GM19372 (cell line): Measurements from ENCODE around the gene HAPLN1.

ENCODE experiments used
- ATAC-seq: cut with Tn5 transposase; IDR thresholded peaks from one replicate; pipeline ENCODE4 v1.9.1; 2021; ENCODE audit warnings: mild to moderate bottlenecking, low read depth, moderate library complexity; ENCODE audit not compliant: unreplicated experiment

Gene HAPLN1

DNA sequence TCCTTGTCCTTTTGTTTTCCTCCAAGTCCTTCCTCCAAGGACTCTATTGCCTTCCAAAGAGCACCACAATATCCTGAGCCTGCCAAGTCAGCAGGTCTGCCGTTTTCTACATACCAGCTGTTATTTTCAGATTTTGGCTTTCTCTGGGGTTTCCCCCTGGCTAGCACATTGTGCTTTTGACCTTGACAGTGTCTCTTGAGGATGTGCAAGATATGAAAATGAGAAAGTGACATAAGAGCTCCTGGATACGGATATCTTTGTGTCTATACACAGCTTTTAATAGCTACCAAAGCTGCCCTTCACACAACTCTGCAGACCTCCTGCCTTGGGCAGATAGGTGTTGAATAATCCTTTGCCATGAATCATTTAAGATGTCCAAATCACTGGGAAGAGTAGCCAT, 67.0 kb downstream of the HAPLN1 start:
- ATAC-seq = no peak

- no peak for ATAC-seq
Measured at GRCh38 chr5:83645936-83646335, 74.7 kb downstream of the HAPLN1 start.

DNA sequence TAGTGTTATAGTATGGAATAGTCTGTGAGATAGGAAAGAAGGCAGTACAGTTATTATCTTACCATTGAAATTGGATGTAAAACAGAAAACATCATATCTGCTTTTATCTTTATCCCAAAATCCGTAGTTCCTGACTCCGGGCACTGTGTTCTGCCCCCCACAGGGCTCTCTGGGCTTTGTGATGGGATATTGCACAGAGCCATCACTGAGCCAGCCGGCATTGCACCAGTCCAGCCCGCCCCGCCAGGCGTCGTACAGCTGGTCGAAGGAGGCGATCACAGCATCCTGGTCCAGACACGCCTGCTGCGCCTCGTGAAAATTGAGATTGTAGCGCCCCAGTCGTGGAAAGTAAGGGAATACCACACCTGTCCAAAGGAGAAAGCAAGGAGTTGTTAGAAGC, 76.4 kb downstream of the HAPLN1 start:
- ATAC-seq = no peak

DNA sequence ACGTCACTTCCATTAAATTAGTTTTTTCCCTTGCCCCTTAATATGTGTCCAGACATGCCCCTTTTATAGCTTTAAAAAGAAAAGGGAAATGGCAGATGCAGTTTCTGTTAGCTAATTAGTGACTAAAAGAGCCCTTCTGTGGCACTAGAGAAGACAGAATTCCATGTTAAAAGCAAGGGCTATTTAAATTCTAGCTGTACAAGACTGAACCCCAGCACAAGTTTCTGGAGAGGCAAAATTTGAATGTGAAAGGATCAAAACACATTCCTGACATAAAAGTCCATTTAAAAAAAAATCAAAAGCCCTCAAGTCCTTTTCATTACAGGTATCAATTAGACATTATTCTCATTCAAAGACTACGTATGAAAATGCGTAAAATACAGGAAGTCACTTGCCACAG, 78.7 kb downstream of the HAPLN1 start:
- no peak for ATAC-seq

DNA sequence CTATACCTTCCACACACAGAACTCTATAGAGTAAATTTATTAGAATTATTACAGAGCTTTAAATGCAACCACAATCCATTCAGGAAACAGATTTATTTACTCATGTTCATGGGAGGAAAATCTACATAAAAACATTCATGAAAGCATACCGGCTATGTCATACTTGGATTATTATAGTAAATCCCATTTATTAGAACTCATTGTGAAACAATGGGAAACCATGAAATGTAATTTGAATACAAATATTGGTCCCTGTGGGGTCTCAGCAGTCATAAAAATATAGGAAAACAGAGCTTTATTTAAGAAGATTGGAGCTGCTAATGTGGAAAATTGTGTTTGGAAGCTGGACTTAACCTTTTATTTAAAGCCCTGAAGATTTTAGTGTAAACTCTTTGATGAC, 80.7 kb downstream of the HAPLN1 start:
- ATAC-seq = no peak

DNA sequence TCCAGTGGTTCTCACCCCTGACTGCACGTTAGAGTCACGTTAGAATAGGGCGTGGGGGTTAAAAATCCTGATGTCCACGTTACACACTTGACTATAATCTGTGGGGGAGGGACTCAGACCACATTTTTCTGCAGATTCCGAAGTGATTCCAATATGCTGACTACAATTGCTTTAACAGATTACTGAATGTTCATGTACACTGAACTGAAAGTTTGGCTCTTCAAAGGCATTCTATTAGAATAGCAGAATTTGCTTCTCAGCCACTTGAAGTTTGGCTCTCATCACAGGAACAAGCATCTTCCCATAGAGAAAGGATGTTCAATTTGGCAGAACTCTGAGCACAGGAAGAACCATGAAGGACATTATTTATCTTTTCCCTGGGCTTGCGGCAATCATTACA, 84.5 kb downstream of the HAPLN1 start:
- ATAC-seq = no peak

- ATAC-seq = no peak
Measured at GRCh38 chr5:83633285-83633684, 87.4 kb downstream of the HAPLN1 start.

DNA sequence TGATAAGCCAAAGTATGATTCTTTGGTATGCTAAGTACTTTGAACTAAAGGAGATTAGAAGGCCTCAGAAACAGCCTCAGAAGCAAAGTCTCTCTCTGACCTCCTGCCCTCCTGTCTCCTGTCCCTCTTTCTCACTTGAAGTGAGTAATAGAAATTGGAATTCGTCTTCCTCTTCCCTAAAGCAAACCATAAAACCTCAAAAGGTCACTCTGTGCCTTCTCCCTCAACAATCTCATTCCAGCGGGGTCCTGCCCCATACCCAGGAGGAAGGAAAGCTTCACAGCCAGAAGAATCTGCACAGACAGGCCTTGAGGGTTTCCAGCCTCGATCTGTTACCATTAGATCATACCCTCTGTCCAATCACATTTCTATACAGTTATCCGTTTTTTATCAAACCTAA, 87.8 kb downstream of the HAPLN1 start:
- no peak for ATAC-seq

GRCh38 chr5:83628360-83628759, 92.3 kb downstream of the HAPLN1 start:
- ATAC-seq = no peak

DNA sequence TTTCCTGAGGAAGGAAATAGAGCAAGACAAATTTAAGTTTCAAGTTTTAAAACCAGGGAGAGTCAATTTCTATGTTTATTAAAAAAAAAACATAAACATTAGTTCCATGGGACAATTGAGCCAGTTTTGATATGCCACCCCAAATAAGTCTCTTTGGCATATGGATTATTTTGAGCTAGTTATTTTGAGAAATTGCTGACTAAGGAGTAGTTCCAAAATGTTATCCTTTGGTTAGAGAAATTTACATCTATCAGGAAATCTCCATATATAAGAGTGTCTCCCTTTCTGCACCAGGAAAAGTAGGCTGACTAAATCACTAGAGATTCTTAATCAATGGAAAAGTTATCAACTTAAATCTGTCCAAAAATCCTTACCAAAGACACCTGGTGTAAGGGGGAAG, 105.8 kb downstream of the HAPLN1 start:
- no peak for ATAC-seq

- ATAC-seq = no peak
Measured at GRCh38 chr5:83608122-83608521, 112.5 kb downstream of the HAPLN1 start.

- ATAC-seq = no peak
Measured at GRCh38 chr5:83595217-83595616, 125.4 kb downstream of the HAPLN1 start.

DNA sequence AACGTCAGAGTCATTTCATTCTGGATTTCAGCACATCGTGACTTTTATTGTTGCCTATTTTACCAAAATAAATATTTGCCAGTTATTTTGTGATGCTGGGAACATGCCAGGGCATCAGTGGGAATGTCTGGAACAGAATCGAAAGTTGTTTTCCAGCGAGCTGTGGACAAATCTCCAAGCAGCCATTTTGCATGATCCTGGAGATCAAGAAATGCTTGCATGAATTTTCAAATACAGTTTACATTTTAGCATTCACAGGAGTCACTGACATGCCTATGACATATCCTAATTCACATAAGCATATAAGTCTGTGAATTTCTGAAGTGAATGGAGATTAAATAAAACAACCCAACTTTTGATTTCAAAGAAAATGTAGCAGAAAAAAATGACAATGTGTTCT, 129.7 kb downstream of the HAPLN1 start:
- ATAC-seq = no peak

GRCh38 chr5:83589786-83590185, 130.9 kb downstream of the HAPLN1 start:
- ATAC-seq = no peak
